DMS79 (cell line): ENCODE results near the gene VTN.

ENCODE experiments used
- DNase-seq: peaks from one replicate; lab custom pipeline; 2025; lab: John Stamatoyannopoulos, UW

Gene VTN

GRCh38 chr17:28395426-28395825 is 25.3 kb upstream of the VTN start:
- DNase-seq, result no peak

DNA sequence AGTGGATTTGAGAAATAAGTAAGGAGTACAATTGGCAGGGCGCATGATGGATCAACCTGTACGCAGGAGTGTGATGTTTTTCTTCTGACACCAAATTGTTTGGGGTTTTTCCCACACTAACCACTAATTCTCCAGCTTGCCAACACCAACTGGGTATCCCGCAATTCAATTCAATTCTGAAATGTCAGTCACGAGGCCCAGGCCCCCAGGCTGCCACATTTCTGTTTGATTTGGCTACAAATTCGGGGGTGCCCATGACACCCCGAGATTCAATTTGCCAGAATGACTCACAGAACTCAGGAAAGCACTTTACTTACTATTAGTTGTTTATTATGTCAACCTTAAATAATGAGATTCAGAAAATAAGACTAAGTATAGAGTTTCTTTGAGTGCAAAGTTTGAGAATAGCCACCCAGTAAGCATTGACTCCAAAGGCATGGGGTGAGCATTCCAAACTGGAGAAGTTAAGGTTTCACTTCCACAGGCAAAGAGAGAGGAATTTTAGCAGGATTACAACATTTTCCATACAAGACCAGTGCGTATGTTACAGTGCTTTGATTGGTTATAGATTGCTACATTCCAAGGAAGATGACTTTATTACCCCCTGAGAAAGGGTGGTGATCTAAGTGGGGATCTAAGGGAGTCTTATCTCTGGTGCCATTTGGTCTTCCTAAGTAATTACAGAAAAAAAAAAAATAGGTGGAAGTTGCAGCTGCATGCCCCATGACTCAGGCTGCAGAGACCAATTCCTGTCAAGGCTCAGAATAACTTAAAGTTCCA is 24.4 kb upstream of the VTN start:
- DNase-seq, result no peak

DNA sequence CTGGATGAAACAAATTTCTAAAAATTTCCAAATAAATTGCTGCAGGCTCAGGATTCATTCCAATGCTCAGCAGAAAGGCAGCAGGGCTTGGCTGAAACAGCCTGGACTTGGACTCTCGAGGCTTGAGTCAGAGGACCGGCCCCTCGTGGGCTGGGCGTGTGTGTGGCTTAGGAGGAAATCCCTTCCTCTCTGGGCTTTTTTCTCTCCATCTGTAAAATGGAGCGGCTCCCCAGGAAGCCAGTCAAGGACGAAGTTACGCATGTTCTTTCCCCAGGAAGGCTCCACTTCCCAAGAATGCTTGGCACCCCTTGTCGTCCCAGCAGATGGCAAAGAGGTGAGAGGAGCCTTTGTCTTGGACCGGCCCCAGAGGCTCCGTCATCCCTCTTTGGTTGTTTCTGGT is 22.4 kb upstream of the VTN start:
- no peak for DNase-seq

DNA sequence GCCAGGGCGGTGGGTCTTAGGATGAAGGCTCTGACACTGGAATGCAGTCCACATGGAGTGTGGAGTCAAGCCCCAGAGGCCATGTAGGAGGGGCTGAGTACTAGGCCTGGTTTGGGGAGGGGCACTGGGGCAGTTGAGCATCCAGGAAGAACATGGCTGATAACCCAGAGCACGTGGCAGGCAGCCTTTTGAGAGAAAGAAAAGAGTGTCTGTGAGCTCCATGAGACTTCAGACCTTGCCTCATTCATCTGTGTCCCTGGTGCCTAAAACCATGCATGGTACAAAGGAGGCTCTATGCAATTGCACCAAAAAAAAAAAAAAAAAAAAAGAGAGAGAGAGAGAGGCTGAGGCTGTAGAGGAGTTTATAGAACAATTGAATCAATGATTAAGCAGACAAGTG is 21.3 kb upstream of the VTN start:
- no peak for DNase-seq

DNA sequence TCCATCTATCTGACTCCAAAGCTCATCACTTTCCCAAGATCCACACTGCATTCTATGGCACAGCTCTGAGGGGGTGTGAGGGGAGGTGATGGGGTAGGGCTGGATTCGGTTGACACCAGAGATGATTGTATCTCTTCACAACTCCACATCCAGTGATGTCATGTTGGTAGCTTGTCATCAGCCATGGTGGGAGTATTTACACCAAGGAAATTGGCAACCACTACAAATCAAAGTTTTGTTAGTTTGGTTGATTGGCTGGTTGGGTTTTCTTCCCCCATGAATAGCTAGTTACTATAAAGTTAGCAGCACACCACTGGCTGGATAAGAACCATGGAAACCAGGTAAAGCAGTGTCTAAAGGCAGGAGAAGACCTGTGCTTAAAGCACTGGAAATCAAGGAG is 20.9 kb upstream of the VTN start:
- DNase-seq, result no peak

GRCh38 chr17:28390563-28390962 is 20.5 kb upstream of the VTN start:
- DNase-seq, result no peak

DNA sequence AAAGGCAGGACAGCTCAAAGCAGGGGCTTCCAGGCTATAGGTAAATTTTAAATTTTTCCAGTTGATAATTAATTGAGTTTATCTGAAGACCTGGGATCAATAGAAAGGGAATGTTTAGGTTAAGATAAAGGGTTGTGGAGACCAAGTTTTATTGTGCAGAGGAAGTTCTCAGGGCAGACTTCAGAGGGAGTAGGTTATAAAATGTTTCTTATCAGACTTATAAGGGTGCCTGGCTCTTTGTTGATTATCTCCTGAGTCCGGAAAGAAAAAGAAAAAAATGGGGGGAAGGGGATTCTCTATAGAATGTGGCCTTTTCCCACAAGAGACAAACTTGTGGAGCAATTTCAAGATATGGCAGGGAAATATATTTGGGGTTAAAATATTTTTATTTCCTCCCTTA is 20.0 kb upstream of the VTN start:
- DNase-seq, result no peak

GRCh38 chr17:28388106-28388505 is 18.0 kb upstream of the VTN start:
- no peak for DNase-seq

DNA sequence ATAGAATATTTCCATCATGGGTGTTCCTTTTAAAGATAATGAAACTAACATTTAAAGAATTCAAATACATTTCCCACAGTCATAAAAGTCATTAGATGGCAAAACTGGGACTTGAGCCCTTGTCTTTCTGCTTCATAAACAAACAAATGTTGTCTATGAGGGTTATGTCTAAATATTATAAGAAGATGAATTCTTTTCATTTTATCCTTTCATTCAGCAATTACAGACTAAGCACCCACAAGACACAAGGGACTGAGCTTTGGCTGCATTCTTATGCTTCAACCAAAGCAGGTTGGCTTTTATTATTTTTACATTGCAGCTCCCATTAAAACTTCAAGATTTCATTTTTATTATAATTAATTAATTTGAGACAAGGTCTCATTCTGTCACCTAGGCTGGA is 16.3 kb upstream of the VTN start:
- DNase-seq, result no peak

GRCh38 chr17:28385406-28385805 is 15.3 kb upstream of the VTN start:
- DNase-seq, result peak; percentile 10

DNA sequence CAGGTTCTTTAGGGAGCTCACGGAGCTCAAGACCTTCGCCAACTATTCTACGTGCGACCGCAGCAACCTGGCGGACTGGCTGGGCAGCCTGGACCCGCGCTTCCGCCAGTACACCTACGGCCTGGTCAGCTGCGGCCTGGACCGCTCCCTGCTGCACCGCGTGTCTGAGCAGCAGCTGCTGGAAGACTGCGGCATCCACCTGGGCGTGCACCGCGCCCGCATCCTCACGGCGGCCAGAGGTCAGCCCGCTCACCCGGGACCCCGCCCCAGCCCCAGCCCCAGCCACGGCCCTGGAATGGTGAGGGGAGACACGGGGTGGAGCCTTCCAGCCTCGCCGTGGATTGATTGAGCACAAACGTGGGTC is 14.9 kb upstream of the VTN start:
- DNase-seq, result no peak

GRCh38 chr17:28384281-28385036 is 14.4 kb upstream of the VTN start:
- peak; percentile 93 for DNase-seq

GRCh38 chr17:28381141-28381825 is 11.2 kb upstream of the VTN start:
- no peak for DNase-seq

GRCh38 chr17:28379814-28380801 is 10.0 kb upstream of the VTN start:
- peak; percentile 89 for DNase-seq

DNA sequence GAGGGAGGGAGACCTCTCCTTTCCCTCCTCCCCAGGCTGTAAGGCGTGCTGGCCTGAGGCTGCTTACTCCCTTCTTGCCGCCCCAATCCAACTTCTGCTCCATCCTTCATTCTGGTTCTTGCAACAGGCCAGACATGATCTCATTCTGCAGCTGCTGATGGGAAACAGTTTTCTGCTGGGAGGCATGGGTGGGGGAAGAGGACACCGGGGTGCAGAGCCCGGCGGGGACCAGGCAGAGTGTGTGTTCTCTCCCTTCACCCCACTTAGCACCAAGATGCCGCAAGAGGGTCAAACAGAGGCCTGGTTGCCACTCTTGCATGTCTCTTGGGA is 2.8 kb upstream of the VTN start:
- no peak for DNase-seq

DNA sequence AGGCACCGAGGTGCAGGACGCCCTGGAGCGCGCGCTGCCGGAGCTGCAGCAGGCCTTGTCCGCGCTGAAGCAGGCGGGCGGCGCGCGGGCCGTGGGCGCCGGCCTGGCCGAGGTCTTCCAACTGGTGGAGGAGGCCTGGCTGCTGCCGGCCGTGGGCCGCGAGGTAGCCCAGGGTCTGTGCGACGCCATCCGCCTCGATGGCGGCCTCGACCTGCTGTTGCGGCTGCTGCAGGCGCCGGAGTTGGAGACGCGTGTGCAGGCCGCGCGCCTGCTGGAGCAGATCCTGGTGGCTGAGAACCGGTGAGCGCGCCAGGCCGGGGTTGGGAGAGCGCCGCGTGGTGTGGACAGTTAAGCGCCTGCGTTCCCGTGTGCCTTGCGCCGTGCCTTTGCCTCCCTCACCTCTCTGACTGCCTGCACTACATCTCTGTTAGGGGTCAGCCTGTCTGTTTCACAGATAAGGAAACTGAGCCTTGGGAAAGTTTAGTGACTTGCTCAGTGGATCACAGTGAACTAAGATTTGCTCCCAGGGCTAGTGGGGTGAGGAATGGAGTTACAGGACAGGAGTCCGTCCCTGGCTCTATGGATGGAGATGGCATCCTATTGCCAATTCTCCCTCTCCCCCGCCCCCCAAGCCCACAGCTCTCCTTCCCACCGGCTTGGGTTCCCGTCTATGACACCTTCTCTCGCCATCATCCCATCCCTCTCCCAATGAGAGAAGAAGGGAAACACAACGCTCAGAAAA is 2.3 kb upstream of the VTN start:
- DNase-seq, result no peak

DNA sequence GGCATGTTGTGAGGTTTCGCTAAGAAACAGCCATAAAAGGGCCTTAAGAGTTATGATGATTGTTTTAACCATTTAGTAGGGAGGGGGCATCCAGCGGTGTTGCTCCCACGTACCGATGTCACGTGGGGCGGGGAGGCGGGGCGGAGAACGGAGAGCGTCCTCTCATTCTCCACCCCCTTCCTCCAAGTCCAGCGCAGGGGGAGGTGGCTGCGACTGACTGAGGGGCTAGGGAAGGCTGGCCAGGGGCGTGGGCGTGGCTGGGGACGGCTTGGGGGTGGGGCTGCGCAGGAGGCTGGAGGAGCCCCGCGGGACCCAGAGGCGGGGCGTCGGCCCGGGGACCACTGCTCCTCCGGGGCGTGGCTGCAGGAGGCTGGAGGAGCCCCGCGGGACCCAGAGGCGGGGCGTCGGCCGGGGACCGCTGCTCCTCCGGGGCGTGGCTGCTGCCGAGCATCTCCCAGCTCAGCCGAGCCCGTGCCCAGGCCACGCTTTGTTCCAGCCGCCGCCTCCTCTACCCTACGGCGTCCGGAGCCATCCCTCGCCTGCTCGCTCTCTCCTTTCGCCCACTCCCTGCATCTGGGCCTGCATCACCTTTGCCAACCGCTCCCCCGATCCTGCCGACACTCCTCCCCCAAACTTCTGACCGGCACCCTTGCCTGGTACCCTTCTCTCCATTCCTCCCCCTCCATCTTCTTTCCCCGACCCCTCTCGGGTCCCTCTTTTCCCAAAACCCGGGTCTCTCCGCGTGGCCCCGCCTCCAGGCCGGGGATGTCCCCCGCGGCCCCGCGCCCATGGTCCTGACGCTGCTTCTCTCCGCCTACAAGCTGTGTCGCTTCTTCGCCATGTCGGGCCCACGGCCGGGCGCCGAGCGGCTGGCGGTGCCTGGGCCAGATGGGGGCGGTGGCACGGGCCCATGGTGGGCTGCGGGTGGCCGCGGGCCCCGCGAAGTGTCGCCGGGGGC is 1.4 kb upstream of the VTN start, which contains the start of gene SARM1:
Gene SARM1, plus strand, starts transcription at position 450 of the 958 bp plus-strand sequence. Its CDS starts 339 bp downstream, at position 789.
- peak; percentile 88 for DNase-seq

GRCh38 chr17:28370744-28371103 is 617 bp upstream of the VTN start:
- no peak for DNase-seq

GRCh38 chr17:28369684-28370034 is 448 bp downstream of the VTN start:
- DNase-seq, result no peak
